GM18870 (cell line): ENCODE measurements around the gene DPH2.

ENCODE experiments used
- ATAC-seq: cut with Tn5 transposase; IDR thresholded peaks from one replicate; pipeline ENCODE4 v1.9.1; 2021; ENCODE audit warnings: moderate library complexity; ENCODE audit not compliant: unreplicated experiment

DPH2 gene

GRCh38 chr1:43998000-43998378 lies 28.2 kb downstream of the DPH2 start:
- ATAC-seq, result no peak

GRCh38 chr1:43999455-43999854 lies 29.6 kb downstream of the DPH2 start:
- ATAC-seq, result no peak

- no peak for ATAC-seq
These were observed 30.4 kb downstream of the DPH2 start for GRCh38 chr1:44000122-44000665.

GRCh38 chr1:44002165-44002564 lies 32.4 kb downstream of the DPH2 start:
- ATAC-seq, result no peak

GRCh38 chr1:44002606-44003157 lies 32.9 kb downstream of the DPH2 start:
- ATAC-seq, result no peak

- no peak for ATAC-seq
These were observed 38.4 kb downstream of the DPH2 start for GRCh38 chr1:44008259-44008658.

- no peak for ATAC-seq
These were observed 41.2 kb downstream of the DPH2 start for GRCh38 chr1:44010935-44011471.

GRCh38 chr1:44012404-44012803 lies 42.6 kb downstream of the DPH2 start:
- no peak for ATAC-seq

GRCh38 chr1:44012941-44013609 lies 43.3 kb downstream of the DPH2 start:
- ATAC-seq, result no peak

- no peak for ATAC-seq
These were observed 44.1 kb downstream of the DPH2 start for GRCh38 chr1:44013949-44014348.

GRCh38 chr1:44014365-44015104 lies 44.7 kb downstream of the DPH2 start:
- no peak for ATAC-seq

GRCh38 chr1:44015206-44015605 lies 45.4 kb downstream of the DPH2 start:
- no peak for ATAC-seq

GRCh38 chr1:44016041-44016889 lies 46.5 kb downstream of the DPH2 start:
- ATAC-seq, result no peak

- no peak for ATAC-seq
These were observed 47.1 kb downstream of the DPH2 start for GRCh38 chr1:44016890-44017400.

- no peak for ATAC-seq
These were observed 49.7 kb downstream of the DPH2 start for GRCh38 chr1:44019466-44019948.

- ATAC-seq, result no peak
These were observed 50.7 kb downstream of the DPH2 start for GRCh38 chr1:44020464-44020863.

GRCh38 chr1:44021156-44021555 lies 51.3 kb downstream of the DPH2 start:
- ATAC-seq, result no peak

- no peak for ATAC-seq
These were observed 51.9 kb downstream of the DPH2 start for GRCh38 chr1:44021581-44022321.
